Measurements from ENCODE around the gene ATF2. TPM values are rescaled to one million over a fixed set of nuclear protein-coding genes. Genes with fewer than 3 reads are reported as not detected.

ATF2 gene
- total and polyA plus RNA-seq, 9 of the 15 experiments (the other 6 are each of a cell fraction or from before 2014, with no cell fraction given): 24.2 to 111 (median 45.9) TPM

DNA sequence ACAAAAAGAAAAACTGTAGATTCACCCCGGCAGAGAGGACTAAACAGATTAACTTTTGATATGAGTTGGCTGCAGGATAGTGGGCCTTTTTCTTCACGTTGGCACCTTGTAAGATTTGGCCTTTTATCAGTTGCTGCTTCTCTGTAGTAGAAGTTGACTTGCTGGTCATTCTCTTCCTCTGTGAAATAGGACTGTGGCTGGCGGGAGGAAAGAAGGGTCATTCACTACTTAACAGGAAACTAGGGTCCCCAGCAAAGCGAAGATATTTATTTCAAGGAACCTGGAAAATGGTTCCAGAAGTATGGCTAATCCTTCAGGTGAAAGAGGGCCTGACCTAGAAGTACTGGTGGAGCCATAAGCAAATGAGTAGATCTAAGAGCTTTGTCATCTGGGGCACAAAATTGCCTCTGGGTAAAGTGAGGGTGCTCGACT, 13.9 kb upstream of the ATF2 start (continued):
- TF ChIP-seq, protein P1, sequence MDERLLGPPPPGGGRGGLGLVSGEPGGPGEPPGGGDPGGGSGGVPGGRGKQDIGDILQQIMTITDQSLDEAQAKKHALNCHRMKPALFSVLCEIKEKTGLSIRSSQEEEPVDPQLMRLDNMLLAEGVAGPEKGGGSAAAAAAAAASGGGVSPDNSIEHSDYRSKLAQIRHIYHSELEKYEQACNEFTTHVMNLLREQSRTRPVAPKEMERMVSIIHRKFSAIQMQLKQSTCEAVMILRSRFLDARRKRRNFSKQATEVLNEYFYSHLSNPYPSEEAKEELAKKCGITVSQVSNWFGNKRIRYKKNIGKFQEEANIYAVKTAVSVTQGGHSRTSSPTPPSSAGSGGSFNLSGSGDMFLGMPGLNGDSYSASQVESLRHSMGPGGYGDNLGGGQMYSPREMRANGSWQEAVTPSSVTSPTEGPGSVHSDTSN (CRISPR knock-in tag; IDR thresholded peaks at IDR 0.05; ENCODE audit: low read depth): no peak
- TF ChIP-seq, protein P1 (tag; conservative IDR thresholded peaks at IDR 0.05; ENCODE audit: low read depth): 0 out of 2 replicates have a peak, but pooled peaks have one; percentile 18
- TF ChIP-seq ZNF134 (CRISPR knock-in tag; conservative IDR thresholded peaks at IDR 0.05) (peak; percentile 42; the same call in 1 of the 2 replicates), KDM1A (IDR thresholded peaks at IDR 0.05) (peak in 1 of 2 experiments; percentile 47; a peak in 1 of 4 replicates), SIN3A (IDR thresholded peaks at IDR 0.05; ENCODE audit: borderline replicate concordance in 2 of 2, control insufficient read depth in 1 of 2, low read depth in 2 of 2, low read length in 2 of 2) (no peak), PTTG1 (tag; IDR thresholded peaks at IDR 0.05; ENCODE audit: low read depth) (0 out of 2 replicates have a peak, but pooled peaks have one; percentile 33), ZNF584 (CRISPR knock-in tag; IDR thresholded peaks at IDR 0.05; ENCODE audit: low read depth) (peak; percentile 71; the same call in 1 of the 2 replicates), NCOA2 (IDR thresholded peaks at IDR 0.05; ENCODE audit: partially characterized antibody in 2 of 2) (no peak), NR4A1 (CRISPR knock-in tag; IDR thresholded peaks at IDR 0.05) (no peak), NR4A1 (tag; IDR thresholded peaks at IDR 0.05) (peak; percentile 22; the same call in 1 of the 2 replicates), ATF1 (CRISPR knock-in tag; IDR thresholded peaks at IDR 0.05) (no peak), ATF1 (tag; IDR thresholded peaks at IDR 0.05) (peak; percentile 69), ZNF395 (CRISPR knock-in tag; IDR thresholded peaks at IDR 0.05) (peak; percentile 54; the same call in 1 of the 2 replicates), ZNF354B (CRISPR knock-in tag; IDR thresholded peaks at IDR 0.05) (peak; percentile 22; the same call in 1 of the 2 replicates), ZFP1 (CRISPR knock-in tag; IDR thresholded peaks at IDR 0.05) (peak; percentile 24; the same call in 1 of the 2 replicates), AFF1 (IDR thresholded peaks at IDR 0.05; ENCODE audit: low read depth in 1 of 2, partially characterized antibody in 2 of 2) (peak in 1 of 2 experiments; percentile 72), C11orf30 (IDR thresholded peaks at IDR 0.05; ENCODE audit: low read depth) (no peak), TRIM28 (IDR thresholded peaks at IDR 0.05) (0 out of 2 replicates have a peak, but pooled peaks have one; percentile 7), MTA3 (IDR thresholded peaks at IDR 0.05; ENCODE audit: borderline replicate concordance) (peak; percentile 8; the same call in 1 of the 2 replicates)
- TF ChIP-seq, protein P2, sequence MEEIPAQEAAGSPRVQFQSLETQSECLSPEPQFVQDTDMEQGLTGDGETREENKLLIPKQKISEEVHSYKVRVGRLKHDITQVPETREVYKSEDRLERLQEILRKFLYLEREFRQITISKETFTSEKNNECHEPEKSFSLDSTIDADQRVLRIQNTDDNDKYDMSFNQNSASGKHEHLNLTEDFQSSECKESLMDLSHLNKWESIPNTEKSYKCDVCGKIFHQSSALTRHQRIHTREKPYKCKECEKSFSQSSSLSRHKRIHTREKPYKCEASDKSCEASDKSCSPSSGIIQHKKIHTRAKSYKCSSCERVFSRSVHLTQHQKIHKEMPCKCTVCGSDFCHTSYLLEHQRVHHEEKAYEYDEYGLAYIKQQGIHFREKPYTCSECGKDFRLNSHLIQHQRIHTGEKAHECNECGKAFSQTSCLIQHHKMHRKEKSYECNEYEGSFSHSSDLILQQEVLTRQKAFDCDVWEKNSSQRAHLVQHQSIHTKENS (CRISPR knock-in tag; IDR thresholded peaks at IDR 0.05): no peak
